Central memory CD8-positive, alpha-beta T cell (primary cell): ENCODE data around the gene SCNM1.
A peak's percentile ranks its signal among the peaks of the same experiment; 100 is the strongest.

ENCODE experiments used
- ATAC-seq: fragments of 150-1000 bp; cut with Tn5 transposase; replicated peaks from 2 replicates; pipeline ENCODE4 v1.10.0; 2022; ENCODE audit warnings: mild to moderate bottlenecking, moderate FRiP score, moderate number of reproducible peaks; ENCODE audit not compliant: poor library complexity, severe bottlenecking; ENCODE audit errors: extremely low read depth
- DNase-seq, 2 donors: peaks; one replicate each; pipeline ENCODE4 v3.0.0; 2021; ENCODE audit warnings: low spot score in 2 of 2
- H3K27ac Mint-ChIP-seq: one replicate; pipeline ENCODE4 v1.8.0; 2022; ENCODE audit warnings: low read depth, mild to moderate bottlenecking, moderate library complexity, mixed read lengths
- H3K27me3 Mint-ChIP-seq: one replicate; pipeline ENCODE4 v1.8.0; 2022; ENCODE audit warnings: mixed read lengths
- H3K36me3 Mint-ChIP-seq: one replicate; pipeline ENCODE4 v1.8.0; 2022; ENCODE audit warnings: mild to moderate bottlenecking, moderate library complexity, mixed read lengths; ENCODE audit not compliant: insufficient read depth
- H3K4me1 Mint-ChIP-seq: one replicate; pipeline ENCODE4 v1.8.0; 2022; ENCODE audit warnings: mixed read lengths
- H3K4me3 Mint-ChIP-seq: one replicate; pipeline ENCODE4 v1.8.0; 2022; ENCODE audit warnings: mild to moderate bottlenecking, moderate library complexity, mixed read lengths
- H3K9me3 Mint-ChIP-seq: one replicate; pipeline ENCODE4 v1.8.0; 2022; ENCODE audit warnings: mixed read lengths

Gene SCNM1, protein sequence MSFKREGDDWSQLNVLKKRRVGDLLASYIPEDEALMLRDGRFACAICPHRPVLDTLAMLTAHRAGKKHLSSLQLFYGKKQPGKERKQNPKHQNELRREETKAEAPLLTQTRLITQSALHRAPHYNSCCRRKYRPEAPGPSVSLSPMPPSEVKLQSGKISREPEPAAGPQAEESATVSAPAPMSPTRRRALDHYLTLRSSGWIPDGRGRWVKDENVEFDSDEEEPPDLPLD

DNA sequence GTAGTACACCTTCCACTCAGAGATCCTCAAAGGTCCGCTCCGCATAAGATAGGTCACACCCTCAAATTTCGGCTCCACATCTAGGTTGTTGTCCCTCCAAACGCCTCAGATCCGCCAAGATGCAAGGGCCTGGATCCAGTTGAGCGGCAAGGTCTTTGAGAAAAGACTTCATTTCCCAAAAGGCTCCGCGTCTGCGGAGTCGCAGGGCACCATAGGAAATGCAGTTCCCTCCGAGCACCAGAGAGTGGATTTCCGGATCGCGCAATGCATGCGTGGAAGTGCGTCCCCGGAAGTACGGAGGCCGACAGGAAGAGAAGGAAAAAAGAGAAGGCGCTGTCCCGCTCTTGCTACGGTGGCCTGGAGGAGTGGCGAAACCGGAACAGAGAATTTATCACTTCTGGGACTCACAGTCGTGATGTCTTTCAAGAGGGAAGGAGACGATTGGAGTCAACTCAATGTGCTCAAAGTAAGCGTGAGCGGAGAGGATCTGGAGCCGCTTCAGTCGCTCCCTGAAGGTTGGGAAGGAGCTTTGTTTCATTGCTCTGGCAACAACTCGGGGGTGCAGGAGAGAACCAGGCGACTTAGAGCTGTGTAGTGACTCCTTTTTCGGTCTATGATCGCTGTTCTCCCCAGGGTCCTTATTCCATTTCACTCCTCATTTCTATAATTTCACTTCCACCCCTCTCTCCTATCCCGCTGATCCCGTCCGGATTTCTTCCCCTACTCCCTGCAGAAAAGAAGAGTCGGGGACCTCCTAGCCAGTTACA is at the start of gene SCNM1, which contains the start of gene LYSMD1:
SCNM1 (plus strand) TSS at position 407 of the 767 bp plus-strand sequence; CDS start at position 416, 9 bp downstream.
LYSMD1 (minus strand) TSS at position 165 of the 767 bp plus-strand sequence. CDS start 644 bp downstream, outside the sequence.
- DNase-seq (peak; percentile 89 to 94), ATAC-seq (peak; percentile 97)
- Mint-ChIP-seq H3K4me1 (peaks cover 48% of the 10 kb centered on the region), H3K27ac (peak within 1 kb of the TSS; percentile 96), H3K4me3 (peak within 1 kb of the TSS; percentile 89), H3K9me3 (no peaks in the 10 kb centered on the region), H3K36me3 (peaks cover 49% of the 10 kb centered on the region), H3K27me3 (no peaks in the 10 kb centered on the region)

- Mint-ChIP-seq H3K9me3 (no peaks in the 10 kb centered on the region), H3K27ac (no peak overlapping the region), H3K4me1 (no peaks in the 10 kb centered on the region), H3K27me3 (no peaks in the 10 kb centered on the region), H3K4me3 (no peak overlapping the region), H3K36me3 (peaks cover 34% of the 10 kb centered on the region)
- DNase-seq (no peak), ATAC-seq (no peak)
These were observed 41.1 kb upstream of the SCNM1 start for GRCh38 chr1:151124763-151125403.

DNA sequence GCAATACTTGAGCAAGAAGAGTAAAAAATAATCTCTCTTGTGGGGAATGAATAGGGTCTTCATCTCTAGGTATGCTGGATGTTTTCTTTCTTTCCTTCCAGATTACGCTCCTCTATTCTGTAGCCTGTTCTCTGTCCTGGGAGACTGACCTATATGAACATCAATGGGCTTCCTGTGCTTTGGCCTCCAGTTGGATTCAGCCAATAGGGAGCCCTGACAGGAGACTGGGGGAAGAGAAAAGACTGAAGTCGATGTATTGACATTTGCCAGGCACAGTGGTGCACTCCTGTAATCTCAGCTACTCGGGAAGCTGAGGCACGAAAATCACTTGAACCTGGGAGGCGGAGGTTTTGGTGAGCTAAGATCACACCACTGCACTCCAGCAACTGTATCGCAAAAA is 37.1 kb upstream of the SCNM1 start:
- Mint-ChIP-seq H3K36me3 (peaks cover 15% of the 10 kb centered on the region), H3K4me3 (no peak overlapping the region), H3K27me3 (no peaks in the 10 kb centered on the region), H3K9me3 (no peaks in the 10 kb centered on the region), H3K4me1 (no peaks in the 10 kb centered on the region), H3K27ac (no peak overlapping the region)
- DNase-seq (no peak), ATAC-seq (no peak)

GRCh38 chr1:151130987-151131586 is 34.9 kb upstream of the SCNM1 start:
- peaks cover 6% of the 10 kb centered on the region for H3K36me3 Mint-ChIP-seq
- H3K4me3 Mint-ChIP-seq = peak overlapping the region; percentile 36
- no peaks in the 10 kb centered on the region for H3K4me1 Mint-ChIP-seq
- ATAC-seq (peak; percentile 95), DNase-seq (peak; percentile 35 to 41)
- H3K9me3 Mint-ChIP-seq = no peaks in the 10 kb centered on the region
- H3K27ac Mint-ChIP-seq = no peak overlapping the region
- H3K27me3 Mint-ChIP-seq = no peaks in the 10 kb centered on the region

- DNase-seq (no peak), ATAC-seq (no peak)
- peaks cover 6% of the 10 kb centered on the region for H3K36me3 Mint-ChIP-seq
- H3K4me3 Mint-ChIP-seq = no peak overlapping the region
- H3K27ac Mint-ChIP-seq = no peak overlapping the region
- no peaks in the 10 kb centered on the region for H3K4me1 Mint-ChIP-seq
- H3K9me3 Mint-ChIP-seq = no peaks in the 10 kb centered on the region
- no peaks in the 10 kb centered on the region for H3K27me3 Mint-ChIP-seq
These were observed 34.1 kb upstream of the SCNM1 start for GRCh38 chr1:151131701-151132334.

GRCh38 chr1:151132335-151133017 is 33.5 kb upstream of the SCNM1 start:
- DNase-seq (no peak), ATAC-seq (no peak)
- Mint-ChIP-seq H3K4me1 (no peaks in the 10 kb centered on the region), H3K27ac (no peak overlapping the region), H3K36me3 (peaks cover 4% of the 10 kb centered on the region), H3K4me3 (no peak overlapping the region), H3K27me3 (no peaks in the 10 kb centered on the region), H3K9me3 (no peaks in the 10 kb centered on the region)

- Mint-ChIP-seq H3K27me3 (no peaks in the 10 kb centered on the region), H3K4me3 (no peak overlapping the region), H3K4me1 (no peaks in the 10 kb centered on the region), H3K27ac (no peak overlapping the region), H3K36me3 (peaks cover 4% of the 10 kb centered on the region), H3K9me3 (no peaks in the 10 kb centered on the region)
- ATAC-seq (no peak), DNase-seq (no peak)
These were observed 32.7 kb upstream of the SCNM1 start for GRCh38 chr1:151133018-151133806.

DNA sequence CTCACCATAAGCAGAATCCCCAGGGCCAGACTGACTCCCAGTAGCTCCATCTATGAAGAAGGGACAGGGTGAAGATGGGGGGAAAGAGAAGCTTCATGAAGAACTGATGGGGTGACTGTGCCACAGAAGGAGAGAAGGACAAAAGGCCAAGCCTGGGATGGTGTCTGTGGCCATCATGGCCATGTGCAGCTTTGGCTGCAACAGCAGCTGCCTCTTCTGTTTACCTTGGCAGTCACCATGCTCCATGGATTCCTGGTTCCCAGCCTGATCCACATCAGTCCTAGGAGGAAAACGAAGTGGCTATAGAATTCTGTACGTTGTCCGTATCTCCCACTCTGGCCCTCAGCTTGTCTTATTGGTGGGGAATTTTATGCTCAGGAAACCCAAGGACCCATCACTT is 31.5 kb upstream of the SCNM1 start:
- peaks cover under 1% of the 10 kb centered on the region for H3K36me3 Mint-ChIP-seq
- H3K27me3 Mint-ChIP-seq = no peaks in the 10 kb centered on the region
- H3K9me3 Mint-ChIP-seq = no peaks in the 10 kb centered on the region
- H3K4me1 Mint-ChIP-seq = no peaks in the 10 kb centered on the region
- DNase-seq (no peak), ATAC-seq (no peak)
- no peak overlapping the region for H3K4me3 Mint-ChIP-seq
- H3K27ac Mint-ChIP-seq = no peak overlapping the region

DNA sequence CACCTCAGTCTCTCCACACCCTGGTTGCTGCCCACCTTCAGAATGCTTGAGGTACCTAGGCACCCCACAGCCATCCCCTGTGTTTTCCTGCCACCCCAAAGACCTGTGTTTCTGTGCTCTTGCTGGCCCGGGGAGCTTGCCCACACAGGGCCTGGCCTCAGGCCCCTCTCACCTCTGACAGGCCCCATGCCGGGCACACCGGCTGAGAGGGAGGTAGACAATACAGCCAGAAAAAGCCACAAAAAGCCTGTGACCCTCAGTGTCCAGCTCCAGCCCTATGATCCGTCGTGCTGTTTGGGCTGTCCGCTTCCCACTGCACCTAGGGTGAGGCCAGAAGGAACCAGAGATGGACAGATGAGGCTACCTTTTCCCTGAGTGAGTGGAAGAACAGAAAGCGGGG is 31.0 kb upstream of the SCNM1 start:
- Mint-ChIP-seq H3K36me3 (no peaks in the 10 kb centered on the region), H3K4me3 (no peak overlapping the region), H3K9me3 (no peaks in the 10 kb centered on the region), H3K27ac (no peak overlapping the region), H3K27me3 (no peaks in the 10 kb centered on the region), H3K4me1 (no peaks in the 10 kb centered on the region)
- DNase-seq = no peak
- ATAC-seq = no peak

DNA sequence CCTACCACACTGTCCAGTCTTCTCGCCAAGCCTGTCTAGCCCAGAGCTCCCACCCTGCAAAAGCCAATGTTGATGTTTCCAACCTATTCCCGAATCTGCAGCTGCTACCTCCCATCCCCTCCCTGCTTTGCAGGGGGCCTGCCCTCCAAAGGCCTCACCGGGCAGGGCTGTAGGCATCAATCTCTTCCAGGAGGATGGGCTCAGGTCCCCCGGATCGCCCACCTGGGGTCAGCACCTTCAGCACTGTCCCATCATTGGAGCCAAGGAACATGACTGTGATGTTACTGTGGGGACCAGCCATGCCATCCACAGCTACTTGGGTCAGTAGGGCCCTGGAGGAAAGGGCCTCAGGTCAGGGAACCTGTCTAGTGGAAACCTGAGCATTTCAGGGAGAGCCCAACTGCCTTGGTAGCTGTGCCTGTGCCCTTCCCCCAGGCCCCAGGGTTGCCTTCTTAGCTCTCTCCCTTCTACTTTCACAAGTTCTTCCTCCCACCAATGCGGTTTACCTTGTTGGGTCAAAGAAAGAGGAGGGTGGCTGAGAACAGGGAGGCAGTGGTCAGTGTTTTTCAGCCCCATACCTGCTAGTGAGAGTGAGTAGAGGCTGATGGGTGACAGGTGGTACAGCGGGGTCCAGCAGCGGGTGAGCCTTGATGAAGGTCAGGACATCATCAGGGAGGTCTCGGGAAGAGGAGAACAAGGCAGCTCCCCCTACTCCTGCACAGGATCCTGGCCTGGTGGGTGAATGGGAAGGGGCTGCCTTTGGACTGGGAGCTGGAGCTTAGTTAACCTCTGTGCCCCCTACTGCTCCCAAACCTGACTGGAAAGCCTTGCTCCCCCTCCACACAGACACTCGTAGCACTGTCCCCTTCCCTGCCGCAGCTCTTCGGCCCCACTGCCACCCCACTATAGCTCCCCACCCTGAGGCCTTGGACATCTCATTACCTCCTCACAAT is 30.2 kb upstream of the SCNM1 start:
- Mint-ChIP-seq H3K27ac (no peak overlapping the region), H3K4me1 (no peaks in the 10 kb centered on the region), H3K9me3 (no peaks in the 10 kb centered on the region), H3K36me3 (no peaks in the 10 kb centered on the region), H3K27me3 (no peaks in the 10 kb centered on the region), H3K4me3 (no peak overlapping the region)
- no peak for DNase-seq
- ATAC-seq = no peak
